ENCODE data around the gene KRTAP9-7. TPM values are rescaled to one million over a fixed set of nuclear protein-coding genes. Genes with fewer than 3 reads are reported as not detected.

Gene KRTAP9-7
- total RNA-seq, 1 experiment from 2014 or later = not detected

DNA sequence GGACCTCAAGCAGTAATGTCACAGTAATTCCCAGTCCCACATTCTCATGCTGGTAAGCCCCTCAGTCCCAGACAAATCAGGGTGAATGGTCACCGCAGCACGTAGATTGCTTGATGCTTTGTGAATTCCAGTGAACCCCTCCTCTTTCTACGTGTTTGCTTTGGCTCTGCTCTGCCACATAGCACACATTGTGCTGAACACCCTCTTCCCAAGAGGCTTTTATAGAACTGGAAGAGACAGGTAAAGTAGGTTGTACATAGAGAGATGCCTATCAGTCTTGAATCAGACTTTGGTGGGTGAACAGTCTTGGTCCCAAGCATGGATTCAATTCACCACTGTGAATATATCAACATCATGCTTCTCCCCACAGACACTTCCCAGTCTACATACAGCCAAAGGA lies 10.9 kb upstream of the KRTAP9-7 start:
- H2AFZ ChIP-seq (ENCODE audit: low read length) = no peak overlapping the region
- H3K79me1 ChIP-seq (ENCODE audit: insufficient read depth, low read depth, low read length, poor library complexity, severe bottlenecking) = no peaks in the 10 kb centered on the region
- no peaks in the 10 kb centered on the region for H3K9me3 ChIP-seq (ENCODE audit: control insufficient read depth, low read depth, low read length)
- no peak overlapping the region for H3K23ac ChIP-seq (ENCODE audit: insufficient read length, low read depth, low read length)
- no peaks in the 10 kb centered on the region; a peak in 1 of 4 replicates for H3K4me1 Mint-ChIP-seq
- H3K14ac ChIP-seq (ENCODE audit: insufficient read depth, low read length) = no peak overlapping the region
- H2BK12ac ChIP-seq (ENCODE audit: insufficient read length, low read depth, low read length) = no peak overlapping the region
- no peak overlapping the region for H3K4me3 Mint-ChIP-seq
- H3K23me2 ChIP-seq (ENCODE audit: insufficient read length, low read depth, low read length, poor library complexity, severe bottlenecking) = no peaks in the 10 kb centered on the region
- H3K18ac ChIP-seq (ENCODE audit: insufficient read length, low read depth, low read length) = no peak overlapping the region
- no peaks in the 10 kb centered on the region for H3K27me3 ChIP-seq (ENCODE audit: insufficient read depth, low read length)
- no peak overlapping the region for H3K27ac Mint-ChIP-seq
- no peak overlapping the region for H4K91ac ChIP-seq (ENCODE audit: insufficient read length, low read depth, low read length)
- H2AK5ac ChIP-seq (ENCODE audit: insufficient read length, low read length) = no peak overlapping the region
- H3K4ac ChIP-seq (ENCODE audit: low read depth, low read length) = no peak overlapping the region
- H2BK20ac ChIP-seq (ENCODE audit: low read depth, low read length, poor library complexity, severe bottlenecking) = no peak overlapping the region
- H2BK5ac ChIP-seq (ENCODE audit: insufficient read length, low read length) = no peak overlapping the region
- no peaks in the 10 kb centered on the region for H4K20me1 ChIP-seq (ENCODE audit: control insufficient read depth, insufficient read depth, insufficient read length)
- H3K27ac ChIP-seq (ENCODE audit: insufficient read length, low read depth, low read length) = no peak overlapping the region
- peaks cover 8% of the 10 kb centered on the region for H3K27me3 Mint-ChIP-seq (ENCODE audit: low read depth)
- H3T11ph ChIP-seq (ENCODE audit: low read length) = no peak overlapping the region
- no peak overlapping the region for H2BK15ac ChIP-seq (ENCODE audit: low read depth, low read length)
- DNase-seq = no peak
- no peak overlapping the region for H2BK120ac ChIP-seq (ENCODE audit: low read depth, low read length, poor library complexity, severe bottlenecking)
- H3K56ac ChIP-seq (ENCODE audit: insufficient read length, low read depth, low read length) = no peak overlapping the region
- H4K5ac ChIP-seq (ENCODE audit: insufficient read length, low read depth, low read length) = no peak overlapping the region
- H3K4me1 ChIP-seq (ENCODE audit: insufficient read depth, low read length) = no peaks in the 10 kb centered on the region
- H4K8ac ChIP-seq (replicated peaks; ENCODE audit: insufficient read length, low read depth, low read length) = no peak overlapping the region
- no CpG with 5 or more reads among the region's 3 CpGs for WGBS (ENCODE audit: extremely low coverage, insufficient read length, low lambda C conversion rate)
- H3K4me2 ChIP-seq (ENCODE audit: insufficient read depth, insufficient read length, low read length) = no peak overlapping the region
- TF ChIP-seq, protein P1, sequence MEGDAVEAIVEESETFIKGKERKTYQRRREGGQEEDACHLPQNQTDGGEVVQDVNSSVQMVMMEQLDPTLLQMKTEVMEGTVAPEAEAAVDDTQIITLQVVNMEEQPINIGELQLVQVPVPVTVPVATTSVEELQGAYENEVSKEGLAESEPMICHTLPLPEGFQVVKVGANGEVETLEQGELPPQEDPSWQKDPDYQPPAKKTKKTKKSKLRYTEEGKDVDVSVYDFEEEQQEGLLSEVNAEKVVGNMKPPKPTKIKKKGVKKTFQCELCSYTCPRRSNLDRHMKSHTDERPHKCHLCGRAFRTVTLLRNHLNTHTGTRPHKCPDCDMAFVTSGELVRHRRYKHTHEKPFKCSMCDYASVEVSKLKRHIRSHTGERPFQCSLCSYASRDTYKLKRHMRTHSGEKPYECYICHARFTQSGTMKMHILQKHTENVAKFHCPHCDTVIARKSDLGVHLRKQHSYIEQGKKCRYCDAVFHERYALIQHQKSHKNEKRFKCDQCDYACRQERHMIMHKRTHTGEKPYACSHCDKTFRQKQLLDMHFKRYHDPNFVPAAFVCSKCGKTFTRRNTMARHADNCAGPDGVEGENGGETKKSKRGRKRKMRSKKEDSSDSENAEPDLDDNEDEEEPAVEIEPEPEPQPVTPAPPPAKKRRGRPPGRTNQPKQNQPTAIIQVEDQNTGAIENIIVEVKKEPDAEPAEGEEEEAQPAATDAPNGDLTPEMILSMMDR (conservative IDR thresholded peaks at IDR 0.05) = no peak
- H3K9ac ChIP-seq (ENCODE audit: extremely low read depth, insufficient read length, low read length) = no peak overlapping the region
- H3K79me2 ChIP-seq (ENCODE audit: insufficient read depth, low read length) = no peaks in the 10 kb centered on the region
- H3K36me3 Mint-ChIP-seq (ENCODE audit: insufficient read depth in 1 of 3, low read depth in 3 of 3) = no peaks in the 10 kb centered on the region
- no peaks in the 10 kb centered on the region for H3K9me3 Mint-ChIP-seq

Measured in H9 (cell line).